ENCODE measurements around the gene BCL2L14.
A peak's percentile ranks its signal among the peaks of the same experiment; 100 is the strongest.

The BCL2L14 gene

GRCh38 chr12:12056951-12057350, 13.8 kb upstream of the BCL2L14 start:
- DNase-seq, result no peak

GRCh38 chr12:12064596-12064995, 6.1 kb upstream of the BCL2L14 start:
- no peak for DNase-seq

- no peak for DNase-seq
Observed at GRCh38 chr12:12068751-12069150, 2.0 kb upstream of the BCL2L14 start.

- DNase-seq, result no peak
Observed at GRCh38 chr12:12069821-12070548, 754 bp upstream of the BCL2L14 start.

GRCh38 chr12:12072064-12072760, 1.5 kb downstream of the BCL2L14 start:
- DNase-seq, result no peak

- DNase-seq, result no peak
Observed at GRCh38 chr12:12079291-12079690, 8.6 kb downstream of the BCL2L14 start.

GRCh38 chr12:12081836-12082497, 11.2 kb downstream of the BCL2L14 start:
- peak in 1 of 2 experiments; percentile 40 for DNase-seq

GRCh38 chr12:12083688-12084087, 12.9 kb downstream of the BCL2L14 start:
- no peak for DNase-seq

- no peak for DNase-seq
Observed at GRCh38 chr12:12086362-12086761, 15.6 kb downstream of the BCL2L14 start.

- no peak for DNase-seq
Observed at GRCh38 chr12:12086973-12087692, 16.4 kb downstream of the BCL2L14 start.

- no peak for DNase-seq
Observed at GRCh38 chr12:12087693-12088034, 16.9 kb downstream of the BCL2L14 start.

GRCh38 chr12:12088147-12088546, 17.4 kb downstream of the BCL2L14 start:
- DNase-seq, result no peak

- no peak for DNase-seq
Observed at GRCh38 chr12:12088761-12089160, 18.0 kb downstream of the BCL2L14 start.

- DNase-seq, result no peak
Observed at GRCh38 chr12:12091071-12091470, 20.3 kb downstream of the BCL2L14 start.

- peak in 1 of 2 experiments; percentile 11 for DNase-seq
Observed at GRCh38 chr12:12091977-12092663, 21.4 kb downstream of the BCL2L14 start.

- DNase-seq, result no peak
Observed at GRCh38 chr12:12094481-12094880, 23.7 kb downstream of the BCL2L14 start.

GRCh38 chr12:12095021-12095420, 24.3 kb downstream of the BCL2L14 start:
- DNase-seq, result no peak

GRCh38 chr12:12097891-12098690, 27.4 kb downstream of the BCL2L14 start:
- no peak for DNase-seq

- DNase-seq, result no peak
Observed at GRCh38 chr12:12098691-12099015, 27.9 kb downstream of the BCL2L14 start.

- no peak for DNase-seq
Observed at GRCh38 chr12:12099102-12099501, 28.4 kb downstream of the BCL2L14 start.

- DNase-seq, result no peak
Observed at GRCh38 chr12:12107678-12108077, 36.9 kb downstream of the BCL2L14 start.

- DNase-seq, result no peak
Observed at GRCh38 chr12:12108441-12109058, 37.8 kb downstream of the BCL2L14 start.
